Measurements from ENCODE around the gene TMEM270.
"Not testable (repeated sequence)": the region's sequence is repeated elsewhere in the genome, so short reads cannot be mapped to it uniquely, and the experiment has no call there.

The TMEM270 gene

DNA sequence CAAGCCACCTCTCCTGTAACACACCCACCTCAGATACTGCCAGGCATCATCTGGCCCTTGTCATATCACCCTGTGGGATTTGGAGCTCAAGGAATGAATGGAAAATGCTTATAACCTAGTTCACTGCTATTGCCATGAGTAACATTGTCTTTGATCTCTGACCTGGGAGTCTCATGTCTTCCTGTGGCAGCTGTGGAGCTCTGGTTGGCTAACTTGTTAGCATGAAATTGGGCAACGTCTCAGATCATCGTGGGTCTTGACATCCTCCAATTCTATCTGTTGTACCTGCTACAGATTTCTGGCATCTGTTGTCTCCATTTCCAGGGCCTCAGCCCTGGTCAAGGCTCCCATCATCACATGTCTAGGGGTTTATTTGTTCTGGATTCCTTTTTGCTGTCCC is 2.2 kb upstream of the TMEM270 start:
- DNase-seq (ENCODE audit: low read depth), result no peak

DNA sequence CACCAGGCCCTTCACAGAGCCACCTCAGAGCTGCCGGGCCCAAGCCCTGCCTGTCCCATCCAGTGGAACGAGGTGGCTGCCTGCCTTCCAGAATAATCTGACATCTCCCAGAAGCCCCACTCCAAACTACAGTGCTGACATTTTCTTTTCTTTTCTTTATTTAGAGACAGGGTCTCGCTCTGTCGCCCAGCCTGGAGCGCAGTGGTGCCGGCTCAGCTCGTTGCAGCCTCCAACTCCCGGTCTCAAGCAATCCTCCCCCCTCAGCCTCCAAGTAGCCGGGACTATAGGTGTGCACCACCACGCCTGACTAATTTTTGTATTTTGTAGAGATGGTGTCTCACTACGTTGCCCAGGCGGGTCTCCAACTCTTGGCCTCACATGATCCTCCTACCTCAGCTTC is 346 bp downstream of the TMEM270 start:
- DNase-seq (ENCODE audit: low read depth), result no peak

DNA sequence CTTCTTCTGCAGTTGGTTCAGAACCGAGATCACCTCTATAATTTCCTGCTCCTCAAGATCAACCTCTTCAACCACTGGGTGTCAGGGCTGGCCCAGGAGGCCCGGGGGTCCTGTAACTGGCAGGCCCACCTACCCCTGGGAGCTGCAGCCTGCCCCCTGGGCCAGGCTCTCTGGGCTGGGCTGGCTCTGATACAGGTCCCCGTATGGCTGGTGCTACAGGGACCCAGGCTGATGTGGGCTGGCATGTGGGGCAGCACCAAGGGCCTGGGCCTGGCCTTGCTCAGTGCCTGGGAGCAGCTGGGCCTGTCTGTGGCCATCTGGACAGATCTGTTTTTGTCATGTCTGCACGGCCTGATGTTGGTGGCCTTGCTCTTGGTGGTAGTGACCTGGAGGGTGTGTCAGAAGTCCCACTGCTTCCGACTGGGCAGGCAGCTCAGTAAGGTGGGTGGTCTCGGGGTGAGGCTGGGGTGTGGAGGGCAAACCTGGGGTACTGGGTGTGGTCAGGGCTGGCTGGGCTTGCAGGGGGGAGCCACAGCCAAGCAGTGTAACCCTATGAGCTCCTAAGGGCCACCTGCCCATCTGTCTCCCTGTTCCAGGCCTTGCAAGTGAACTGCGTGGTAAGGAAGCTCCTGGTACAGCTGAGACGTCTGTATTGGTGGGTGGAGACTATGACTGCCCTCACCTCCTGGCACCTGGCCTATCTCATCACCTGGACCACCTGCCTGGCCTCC is 4.2 kb downstream of the TMEM270 start:
- no peak for DNase-seq (ENCODE audit: low read depth)

DNA sequence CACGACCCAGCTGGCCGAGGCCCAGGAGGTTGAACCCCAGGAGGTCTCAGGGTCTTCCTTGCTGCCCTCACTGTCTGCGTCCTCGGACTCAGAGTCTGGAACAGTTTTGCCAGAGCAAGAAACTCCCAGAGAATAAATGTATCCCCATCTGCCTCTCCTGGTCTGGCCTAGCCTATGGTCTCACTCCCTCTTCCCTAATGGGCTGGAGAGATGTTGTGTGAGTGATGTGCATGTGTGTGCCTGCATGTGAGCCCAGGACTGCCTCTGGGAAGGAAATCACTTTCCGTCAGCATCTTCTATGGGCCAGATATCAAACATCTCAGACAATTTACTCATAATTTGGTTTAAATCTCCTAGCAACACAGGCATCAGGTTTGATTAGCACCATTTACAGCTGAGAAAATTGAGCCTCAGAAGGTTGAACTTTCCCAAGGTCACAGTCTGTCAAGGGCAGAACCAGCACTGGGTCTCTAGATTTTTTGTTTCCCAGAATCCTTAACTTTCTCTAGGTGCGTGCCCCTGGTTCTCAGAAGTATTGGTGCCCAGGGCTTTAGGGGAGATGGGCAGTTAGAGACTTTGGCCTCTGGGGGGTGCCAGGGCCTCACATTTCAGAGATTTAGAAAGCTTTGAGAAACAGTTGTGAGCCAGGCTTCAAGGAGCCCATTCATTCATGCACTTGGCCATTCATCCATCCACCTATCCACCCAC is 4.9 kb downstream of the TMEM270 start:
- no peak for DNase-seq (ENCODE audit: low read depth)

DNA sequence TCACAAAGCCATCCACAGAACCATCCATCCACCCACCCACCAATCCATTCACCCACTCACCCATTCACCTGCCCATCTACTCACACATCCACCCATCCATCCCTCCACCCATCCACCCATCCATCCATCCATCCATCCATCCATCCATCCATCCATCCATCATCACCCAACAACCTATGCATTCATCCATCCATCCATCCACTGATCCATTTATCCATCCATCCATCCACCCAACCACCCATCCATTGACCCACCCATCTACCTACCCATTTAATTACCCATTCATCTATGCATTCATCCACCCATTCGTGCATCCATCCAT is 5.4 kb downstream of the TMEM270 start:
- no peak for DNase-seq (ENCODE audit: low read depth)

DNA sequence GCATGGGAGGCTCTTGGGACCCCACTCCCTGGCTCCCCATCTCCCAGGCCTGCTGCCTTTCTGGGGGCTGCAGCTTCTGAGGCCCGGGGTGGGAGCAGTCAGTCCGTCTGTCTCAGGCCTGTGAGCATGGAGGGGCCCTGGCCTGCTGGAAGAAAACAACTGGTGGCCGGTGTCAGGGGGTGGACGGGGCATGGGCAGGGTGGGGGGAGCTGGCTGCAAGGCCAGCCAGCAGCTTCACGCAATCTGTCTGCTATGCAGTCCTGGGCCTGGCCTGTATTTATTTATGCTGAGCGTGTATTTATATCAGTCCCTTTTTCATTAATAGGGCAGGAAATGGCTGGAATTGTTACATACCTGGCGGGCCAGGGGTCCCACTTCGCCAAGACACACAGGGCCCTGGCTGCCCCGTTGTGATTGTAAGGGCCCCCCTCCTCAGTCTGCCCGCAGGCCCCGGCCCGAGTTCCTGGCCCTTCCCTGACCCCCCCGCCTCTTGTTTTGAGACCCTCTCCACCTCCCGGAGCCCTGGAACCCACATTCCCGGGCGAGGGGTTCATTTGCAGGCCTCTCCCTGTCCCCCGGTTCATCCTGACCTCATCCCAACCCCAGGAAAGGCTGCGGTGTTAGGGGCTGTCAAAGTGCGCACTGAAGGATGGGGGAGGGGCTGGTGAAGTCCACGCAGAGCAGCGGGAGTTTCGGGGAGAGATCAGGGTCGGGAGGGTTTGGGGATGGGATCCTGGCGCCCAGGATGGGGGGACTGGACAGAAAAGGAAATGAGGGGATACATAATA is 8.2 kb downstream of the TMEM270 start:
- no peak for DNase-seq (ENCODE audit: low read depth)

DNA sequence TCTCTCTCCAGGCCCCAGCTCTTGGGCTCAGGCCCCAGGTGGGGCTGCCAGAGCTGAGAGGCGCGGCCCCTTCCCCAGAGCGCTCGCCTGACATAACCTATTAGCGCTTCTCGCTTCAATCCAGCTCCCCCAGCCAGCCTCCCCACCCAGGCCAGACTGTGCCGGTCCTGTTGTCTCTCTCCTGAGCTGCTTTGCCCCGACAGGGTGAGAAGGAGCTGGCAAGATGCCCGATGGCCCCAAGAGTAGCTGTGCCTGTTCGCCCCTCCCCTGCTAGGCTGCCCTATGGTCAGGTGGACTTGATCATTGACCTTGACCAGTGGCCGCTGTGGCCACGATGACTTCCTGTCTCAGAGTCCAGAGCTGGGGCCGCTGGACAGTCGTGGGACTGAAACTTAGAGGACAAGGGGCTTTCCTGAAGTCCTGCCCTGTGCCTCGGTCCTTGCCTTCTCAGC is 9.1 kb downstream of the TMEM270 start:
- DNase-seq (ENCODE audit: low read depth), result no peak

DNA sequence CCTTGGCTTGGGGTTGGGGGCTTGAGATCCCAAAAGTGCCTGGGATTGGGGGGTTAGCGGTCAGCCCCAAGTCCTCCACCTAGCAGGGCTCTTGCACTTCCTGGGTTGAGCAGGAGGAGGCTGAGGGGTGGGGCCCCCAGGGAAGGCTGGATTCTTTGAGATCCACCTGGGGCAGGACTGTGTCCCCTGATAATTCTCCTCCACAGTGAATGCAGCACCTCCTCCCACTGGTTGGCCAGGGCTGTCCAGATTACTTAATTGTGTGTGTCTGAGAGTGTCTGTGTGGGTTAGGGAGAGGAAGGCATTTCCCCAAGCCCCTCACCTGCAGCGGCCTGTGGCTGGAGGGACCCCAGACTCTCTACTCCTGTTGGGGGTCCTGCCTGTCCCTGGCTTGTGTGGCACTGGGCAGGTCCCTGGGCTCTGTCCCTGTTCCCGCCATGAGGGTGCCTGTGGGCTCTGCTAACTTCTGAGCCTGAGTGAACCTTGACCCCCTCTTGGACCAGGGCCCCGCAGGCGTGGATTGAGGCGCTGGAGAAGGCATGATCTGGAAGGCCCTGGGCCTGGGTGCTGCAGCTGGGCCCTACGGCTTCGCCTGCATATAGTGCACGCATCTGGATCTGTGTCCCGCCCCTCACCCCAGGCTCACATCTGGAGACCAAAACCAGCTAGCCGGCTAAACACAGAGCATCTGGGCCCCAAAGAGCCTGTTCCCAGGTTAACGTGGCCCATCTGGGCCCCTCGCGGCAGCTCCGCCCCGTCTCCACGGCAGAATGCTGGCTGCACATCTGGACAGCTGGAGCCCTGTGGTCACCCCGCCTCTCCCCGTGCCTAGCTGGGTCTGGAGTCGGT is 10.4 kb downstream of the TMEM270 start:
- no peak for DNase-seq (ENCODE audit: low read depth)

DNA sequence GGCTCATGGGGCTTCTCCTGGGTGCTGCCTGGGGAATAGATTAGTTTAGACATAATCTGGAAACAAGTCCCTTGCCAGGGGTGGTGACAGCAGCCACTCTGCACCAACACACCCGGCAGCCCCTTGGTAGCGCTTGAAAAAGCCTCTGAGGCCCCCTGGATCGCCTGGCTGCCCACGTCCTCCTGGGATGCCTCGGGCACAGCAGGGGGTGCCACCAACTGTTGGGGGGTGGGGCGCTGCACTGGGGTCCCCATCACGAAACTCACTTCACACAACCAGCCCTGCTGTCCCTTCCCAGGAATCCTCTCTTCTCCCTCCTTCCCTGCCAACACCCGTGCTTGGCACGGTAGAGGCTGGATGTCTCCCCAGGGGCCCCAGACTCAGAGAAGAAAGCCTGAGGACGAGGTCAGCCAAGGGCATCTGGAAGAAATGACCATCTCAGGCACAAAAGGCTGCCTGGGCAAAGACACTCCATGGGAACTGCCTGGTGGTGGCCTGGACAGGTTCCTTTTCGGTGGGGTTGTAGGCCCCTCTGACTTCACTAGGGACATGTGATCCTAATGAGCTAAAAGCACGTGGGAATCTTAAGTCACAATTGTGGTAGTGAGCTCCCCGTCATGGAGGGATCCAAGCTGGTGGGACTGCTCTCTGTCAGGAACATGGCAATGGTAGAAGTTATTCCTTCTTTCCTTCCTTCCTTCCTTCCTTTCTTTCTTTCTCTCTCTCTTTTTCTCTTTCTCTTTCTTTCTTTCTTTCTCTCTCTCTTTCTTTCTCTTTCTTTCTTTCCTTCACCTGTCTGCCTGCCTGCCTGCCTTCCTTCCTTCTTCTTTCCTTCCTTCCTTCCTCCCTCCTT is 11.3 kb downstream of the TMEM270 start:
- no peak for DNase-seq (ENCODE audit: low read depth)

DNA sequence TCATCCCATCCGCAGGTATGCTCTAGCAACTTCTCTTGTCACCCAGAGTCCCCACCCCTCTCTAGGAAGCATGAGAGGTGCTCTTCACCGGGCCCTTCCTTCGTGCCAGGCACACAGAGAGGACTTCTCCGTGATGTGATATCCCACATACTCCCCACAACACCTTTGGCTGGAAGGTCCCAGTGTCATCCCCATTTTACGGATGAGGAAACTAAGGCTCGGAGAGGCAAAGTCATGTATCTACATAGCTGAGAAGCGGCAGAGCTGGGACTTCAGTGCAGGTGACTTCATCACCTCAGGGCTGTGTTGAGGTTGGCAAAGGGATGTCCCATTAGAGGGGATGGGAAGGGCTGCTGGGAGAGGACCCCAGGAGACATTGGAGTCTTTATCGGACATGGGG is 15.4 kb downstream of the TMEM270 start:
- no peak for DNase-seq (ENCODE audit: low read depth)

DNA sequence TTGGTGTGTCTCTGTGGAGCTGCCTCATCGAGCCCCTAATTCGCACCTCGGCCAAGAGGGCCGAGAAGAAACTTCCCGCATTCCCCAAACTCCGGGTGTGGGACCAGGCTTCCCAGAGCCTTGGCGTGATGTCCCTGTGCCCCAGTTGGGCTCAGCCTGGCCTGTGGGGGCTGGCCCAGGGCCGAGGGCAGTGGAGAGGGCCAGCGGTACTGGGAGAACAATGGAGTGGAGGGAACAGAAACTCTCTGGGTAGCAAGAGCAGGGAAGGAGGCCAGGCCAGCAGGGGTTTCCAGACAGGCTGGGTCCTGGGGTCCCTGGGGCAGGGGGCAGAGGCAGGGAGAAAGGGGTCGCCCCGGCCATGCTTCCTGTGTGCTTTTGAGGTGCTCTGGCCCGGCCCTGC is 16.0 kb downstream of the TMEM270 start:
- DNase-seq (ENCODE audit: low read depth), result no peak

DNA sequence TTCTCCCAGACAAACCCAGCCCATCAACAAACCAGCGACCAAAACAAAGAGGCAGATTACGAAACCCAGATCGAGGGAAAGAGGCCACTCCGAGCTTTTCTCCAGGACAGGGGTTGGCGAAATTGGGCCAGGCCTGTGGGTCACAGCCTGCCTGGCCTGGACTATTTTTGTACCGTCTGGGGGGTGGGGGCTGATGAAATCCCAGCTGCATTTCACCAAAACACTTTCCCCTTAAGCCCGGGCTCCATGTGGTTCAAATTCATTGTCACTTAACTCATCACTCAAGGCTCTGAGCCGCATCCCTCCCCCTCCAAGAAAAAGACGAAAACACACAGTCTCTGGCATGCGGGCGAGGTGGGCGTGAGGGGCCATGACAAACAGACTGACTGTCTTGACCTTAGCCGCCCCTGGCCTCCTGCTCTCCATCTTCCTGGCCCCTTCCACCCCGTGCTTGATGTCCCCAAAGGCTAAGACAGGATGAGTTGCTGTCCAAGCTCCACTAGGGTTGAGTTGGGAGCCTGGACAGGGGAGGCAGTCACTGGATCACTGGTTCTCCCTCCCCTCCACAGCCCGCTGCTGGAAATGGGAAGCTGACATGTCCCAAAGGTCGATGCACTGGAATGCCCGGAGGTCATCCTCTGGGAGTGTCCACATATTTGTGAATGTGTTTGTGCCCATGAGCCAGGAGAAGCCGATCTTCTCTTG is 19.2 kb downstream of the TMEM270 start:
- DNase-seq (ENCODE audit: low read depth), result no peak

DNA sequence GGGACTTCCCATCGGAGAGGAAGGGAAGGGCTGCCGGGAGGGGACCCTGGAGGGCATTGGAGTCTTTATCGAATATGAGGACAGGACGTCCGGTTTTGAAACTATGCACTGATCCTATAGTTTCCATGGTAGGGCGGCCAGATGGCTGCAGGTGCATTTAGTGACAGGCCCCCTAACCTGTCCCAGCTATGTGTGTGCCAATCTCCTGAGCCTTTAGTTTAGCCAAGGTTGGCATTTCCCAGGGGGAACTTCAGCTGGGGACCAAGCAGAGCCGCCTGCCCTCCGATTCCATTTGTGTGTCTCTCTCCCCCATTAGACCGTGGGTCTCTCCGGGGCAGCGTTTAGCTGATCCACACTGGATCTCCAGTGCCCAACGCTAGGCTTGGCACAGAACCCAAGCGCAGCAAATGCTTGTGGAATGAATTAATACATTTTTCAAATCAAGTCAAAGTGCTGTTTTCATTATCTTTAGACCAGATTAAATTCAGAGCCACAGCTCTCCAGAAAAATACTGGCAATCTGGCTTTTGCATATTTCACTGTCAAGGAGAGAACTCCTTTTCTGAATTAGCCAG is 19.9 kb downstream of the TMEM270 start:
- DNase-seq (ENCODE audit: low read depth), result no peak

DNA sequence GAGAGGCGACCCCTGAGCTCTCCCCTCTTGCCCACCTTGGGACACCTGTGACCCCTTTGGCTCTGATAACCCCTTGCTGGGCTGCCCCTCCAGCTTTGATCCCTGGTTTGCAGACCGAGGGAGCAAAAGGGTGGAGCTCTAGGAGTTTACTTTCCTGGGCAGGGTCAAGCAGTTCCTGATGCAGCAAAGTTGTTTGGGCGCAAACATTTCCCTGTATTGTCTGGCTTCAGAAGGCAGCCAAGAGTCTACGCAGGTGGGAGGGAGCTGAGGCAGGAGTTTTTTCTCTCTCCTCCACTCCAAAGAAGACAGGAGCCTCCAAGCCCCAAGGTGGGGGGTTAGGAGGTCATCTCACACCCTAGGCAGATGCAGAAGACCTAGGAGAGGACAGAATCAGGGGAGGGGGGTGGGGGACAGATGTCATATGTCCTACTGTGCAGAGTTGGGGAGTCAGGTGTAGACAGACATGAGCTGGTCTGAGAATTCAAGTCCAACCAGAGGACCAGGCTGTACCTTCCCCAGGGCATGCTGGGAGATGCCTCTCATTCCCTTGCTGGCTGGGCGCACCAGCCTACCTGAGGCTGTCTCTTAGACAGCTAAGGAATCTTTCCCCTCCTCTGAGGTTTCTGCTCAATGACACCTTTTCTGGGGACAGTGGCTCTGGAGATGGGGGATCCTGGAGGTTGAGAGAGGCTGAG is 20.5 kb downstream of the TMEM270 start:
- no peak for DNase-seq (ENCODE audit: low read depth)

DNA sequence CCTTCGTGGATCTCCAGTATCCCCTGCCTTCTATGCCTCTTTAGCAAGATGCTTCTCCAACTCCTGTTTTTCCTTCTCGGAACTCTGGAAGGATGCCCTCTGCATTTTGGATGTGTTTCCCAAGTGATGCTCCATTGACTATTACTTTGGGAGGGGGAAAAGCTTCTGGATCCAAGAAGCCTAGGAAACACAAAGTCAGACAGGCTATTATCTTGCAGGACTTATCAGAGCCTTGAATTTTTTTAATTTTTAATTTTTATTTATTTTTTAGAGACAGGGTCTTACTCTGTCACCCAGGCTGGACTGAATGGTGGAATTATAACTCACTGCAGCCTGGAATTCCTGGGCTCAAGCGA is 21.1 kb downstream of the TMEM270 start:
- no peak for DNase-seq (ENCODE audit: low read depth)

DNA sequence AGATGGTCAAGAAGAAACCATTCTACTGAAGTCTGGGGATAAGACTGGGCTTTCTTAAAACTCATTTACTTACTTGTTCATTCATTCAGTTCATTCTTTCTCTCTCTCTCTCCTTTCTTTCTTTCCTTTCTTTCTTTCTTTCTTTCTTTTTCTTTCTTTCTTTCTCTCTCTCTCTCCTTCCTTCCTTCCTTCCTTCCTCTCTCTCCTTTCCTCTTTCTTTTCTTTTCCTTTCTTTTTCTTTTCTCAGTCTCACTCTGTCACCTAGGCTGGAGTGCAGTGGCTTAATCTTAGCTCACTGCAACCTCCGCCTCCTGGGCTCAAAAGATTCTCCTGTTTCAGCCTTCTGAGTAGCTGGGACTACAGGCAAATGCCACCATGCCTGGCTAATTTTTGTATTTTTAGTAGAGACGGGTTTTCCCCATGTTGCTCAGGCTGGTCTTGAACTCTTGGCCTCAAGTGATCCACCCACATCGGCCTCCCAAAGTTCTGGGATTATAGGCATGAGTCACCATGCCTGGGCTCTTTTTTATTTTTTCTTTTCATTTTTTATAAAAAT is 24.0 kb downstream of the TMEM270 start:
- not testable (repeated sequence) for DNase-seq (ENCODE audit: low read depth)

DNA sequence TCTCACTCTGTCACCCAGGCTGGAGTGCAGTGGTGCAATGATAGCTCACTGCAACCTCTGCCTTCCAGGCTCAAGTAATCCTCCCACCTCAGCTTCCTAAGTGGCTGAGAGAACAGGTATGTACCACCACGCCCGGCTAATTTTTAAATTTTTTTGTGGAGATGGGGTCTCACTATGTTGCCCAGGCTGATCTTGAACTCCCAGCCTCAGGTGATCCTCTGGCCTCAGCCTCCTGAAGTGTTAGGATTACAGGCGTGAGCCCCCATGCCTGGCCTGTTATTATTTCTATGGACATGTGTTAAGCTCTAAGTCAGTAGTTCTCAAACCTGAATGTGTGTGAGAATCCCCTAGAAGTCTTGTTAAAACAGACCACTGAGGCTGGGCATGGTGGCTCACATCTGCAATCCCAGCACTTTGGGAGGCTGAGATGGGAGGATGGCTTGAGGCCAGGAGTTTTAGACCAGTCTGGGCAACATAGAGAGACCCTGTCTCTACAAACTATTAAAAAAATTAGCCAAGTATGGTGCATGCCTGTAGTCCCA is 24.5 kb downstream of the TMEM270 start:
- no peak for DNase-seq (ENCODE audit: low read depth)

DNA sequence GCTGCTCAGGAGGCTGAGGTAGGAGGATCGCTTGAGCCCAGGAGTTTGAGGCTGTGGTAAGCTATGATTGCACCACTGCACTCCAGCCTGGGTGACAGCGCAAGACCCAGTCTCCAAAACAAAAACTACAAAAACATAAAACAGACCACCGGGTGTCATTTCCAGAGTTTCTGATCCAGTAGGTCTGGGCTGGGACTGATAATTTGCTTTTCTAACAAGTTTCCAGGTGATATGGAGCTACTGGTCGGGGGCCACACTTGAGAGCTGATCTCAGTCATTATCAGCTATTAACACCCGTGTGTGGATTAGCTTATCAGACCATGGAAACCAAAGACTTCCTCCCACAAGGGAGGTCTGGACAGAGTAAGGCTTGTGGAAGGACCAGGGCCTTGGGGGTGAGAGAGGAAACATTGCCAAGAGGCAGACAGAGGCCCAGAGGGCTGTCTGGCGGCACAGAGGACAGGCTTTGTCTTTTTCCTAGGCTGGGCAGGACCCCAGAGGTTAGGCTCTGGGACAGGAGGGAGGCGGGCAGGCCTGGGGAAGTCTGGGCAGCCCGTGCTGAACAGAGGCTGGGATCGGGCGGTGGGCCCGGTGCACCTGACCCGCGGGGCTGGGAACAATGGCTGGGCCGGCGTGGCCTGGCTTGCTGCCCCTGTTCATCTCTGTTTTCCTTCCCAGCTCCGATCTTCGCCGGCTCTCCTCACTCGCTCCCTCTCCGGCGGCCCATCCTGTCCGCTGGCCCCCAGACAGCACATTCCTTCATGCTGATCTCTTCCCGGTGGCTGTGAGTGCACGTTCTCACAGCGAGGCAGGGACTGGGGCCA is 25.2 kb downstream of the TMEM270 start:
- no peak for DNase-seq (ENCODE audit: low read depth)

Data from non-pigmented ciliary epithelial cell (primary cell).